22Rv1 (cell line): ENCODE measurements around the gene ZNF215.

Source experiments
- ZFX ChIP-seq: fragments of 450-650 bp; IDR thresholded peaks from 2 replicates; pipeline ENCODE4 v1.6.1; 2017; ENCODE audit warnings: antibody characterized with exemption, borderline replicate concordance
- TF ChIP-seq, protein P1 (sequence below): fragments of 450-650 bp; IDR thresholded peaks from 2 replicates; pipeline ENCODE4 v1.5.1; 2017; ENCODE audit warnings: mild to moderate bottlenecking

DNA sequence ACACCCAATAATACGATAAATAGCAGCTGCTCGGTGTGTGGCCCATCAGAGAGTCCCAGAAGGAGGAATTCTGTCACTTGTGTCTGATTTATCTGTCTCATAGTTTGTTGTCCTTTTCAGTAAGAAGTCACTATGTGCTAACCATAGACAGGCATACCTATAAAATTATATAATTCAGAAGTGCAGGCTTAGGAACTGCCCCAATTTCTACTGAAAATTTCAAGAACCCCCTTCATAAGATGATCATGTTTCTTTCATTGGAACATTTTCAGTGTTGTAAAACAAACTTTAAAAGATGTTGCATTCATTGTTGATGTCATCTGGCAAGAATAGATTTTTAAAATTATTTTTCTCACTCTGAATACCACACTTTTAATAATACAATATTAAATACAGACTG is 33.8 kb upstream of the ZNF215 start, which contains the start of gene OR2D2:
- TF ChIP-seq, protein P1, sequence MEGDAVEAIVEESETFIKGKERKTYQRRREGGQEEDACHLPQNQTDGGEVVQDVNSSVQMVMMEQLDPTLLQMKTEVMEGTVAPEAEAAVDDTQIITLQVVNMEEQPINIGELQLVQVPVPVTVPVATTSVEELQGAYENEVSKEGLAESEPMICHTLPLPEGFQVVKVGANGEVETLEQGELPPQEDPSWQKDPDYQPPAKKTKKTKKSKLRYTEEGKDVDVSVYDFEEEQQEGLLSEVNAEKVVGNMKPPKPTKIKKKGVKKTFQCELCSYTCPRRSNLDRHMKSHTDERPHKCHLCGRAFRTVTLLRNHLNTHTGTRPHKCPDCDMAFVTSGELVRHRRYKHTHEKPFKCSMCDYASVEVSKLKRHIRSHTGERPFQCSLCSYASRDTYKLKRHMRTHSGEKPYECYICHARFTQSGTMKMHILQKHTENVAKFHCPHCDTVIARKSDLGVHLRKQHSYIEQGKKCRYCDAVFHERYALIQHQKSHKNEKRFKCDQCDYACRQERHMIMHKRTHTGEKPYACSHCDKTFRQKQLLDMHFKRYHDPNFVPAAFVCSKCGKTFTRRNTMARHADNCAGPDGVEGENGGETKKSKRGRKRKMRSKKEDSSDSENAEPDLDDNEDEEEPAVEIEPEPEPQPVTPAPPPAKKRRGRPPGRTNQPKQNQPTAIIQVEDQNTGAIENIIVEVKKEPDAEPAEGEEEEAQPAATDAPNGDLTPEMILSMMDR = no peak
- no peak for TF ChIP-seq ZFX
